Panc1 (cell line): Measurements from ENCODE around the gene GUCY1B1.

ENCODE experiments used
- CTCF ChIP-seq: fragments of 450-650 bp; IDR thresholded peaks from 2 replicates; pipeline ENCODE4 v1.5.1; 2017; ENCODE audit warnings: mild to moderate bottlenecking
- POLR2AphosphoS5 ChIP-seq: IDR thresholded peaks from 2 replicates; pipeline ENCODE4 v1.6.1; 2012; ENCODE audit warnings: mild to moderate bottlenecking, low read depth, low read length, moderate library complexity
- REST ChIP-seq, 2 experiments: IDR thresholded peaks; 2 replicates each; pipeline ENCODE4 v1.6.1; 2011 to 2012; ENCODE audit warnings: low read depth in 2 of 2, control low read depth in 1 of 2, low read length in 1 of 2, mild to moderate bottlenecking in 1 of 2, moderate library complexity in 1 of 2; ENCODE audit not compliant: insufficient read depth in 1 of 2
- SIN3A ChIP-seq: IDR thresholded peaks from 2 replicates; pipeline ENCODE4 v1.6.1; 2012; ENCODE audit warnings: low read depth, mild to moderate bottlenecking, low read length, moderate library complexity, borderline replicate concordance; ENCODE audit not compliant: insufficient read depth
- TCF7L2 ChIP-seq: IDR thresholded peaks from 2 replicates; pipeline ENCODE4 v1.6.1; 2011; ENCODE audit warnings: mild to moderate bottlenecking, low read depth, low read length, inconsistent platforms

GRCh38 chr4:155828628-155829027 is 69.8 kb downstream of the GUCY1B1 start:
- TF ChIP-seq CTCF (no peak), REST (IDR thresholded peaks at IDR 0.05; ENCODE audit: insufficient read depth in 1 of 2, low read depth in 2 of 2, low read length in 1 of 2) (no peak), POLR2AphosphoS5 (no peak), SIN3A (no peak), TCF7L2 (no peak)
